HK-2 (cell line): ENCODE results near the gene ATF6B.
"Not testable (repeated sequence)": the region's sequence is repeated elsewhere in the genome, so short reads cannot be mapped to it uniquely, and the experiment has no call there.

Experiments
- DNase-seq: peaks from one replicate; pipeline ENCODE4 v3.0.0-alpha.2; 2018; ENCODE audit not compliant: unreplicated experiment

Gene ATF6B

DNA sequence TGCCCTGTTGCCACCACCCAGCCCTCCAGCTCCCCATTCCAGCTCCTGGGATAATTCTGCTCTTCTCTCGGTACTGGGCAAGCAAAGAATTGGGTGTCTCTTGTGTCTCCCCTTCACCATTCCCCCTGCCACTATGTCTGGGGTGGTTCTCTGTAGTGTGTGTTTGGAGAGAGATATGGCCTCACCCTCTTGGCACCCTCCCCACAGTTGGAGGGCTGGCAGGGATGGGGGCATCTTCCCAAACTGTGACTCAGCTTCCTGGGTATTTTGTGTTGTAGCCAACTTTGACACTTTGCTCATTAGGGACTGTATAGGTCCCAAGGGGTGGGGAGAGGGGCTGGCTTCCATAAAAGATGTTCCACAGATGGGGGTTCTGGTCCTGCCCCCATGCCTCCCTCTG, 20.6 kb downstream of the ATF6B start:
- no peak for DNase-seq

DNA sequence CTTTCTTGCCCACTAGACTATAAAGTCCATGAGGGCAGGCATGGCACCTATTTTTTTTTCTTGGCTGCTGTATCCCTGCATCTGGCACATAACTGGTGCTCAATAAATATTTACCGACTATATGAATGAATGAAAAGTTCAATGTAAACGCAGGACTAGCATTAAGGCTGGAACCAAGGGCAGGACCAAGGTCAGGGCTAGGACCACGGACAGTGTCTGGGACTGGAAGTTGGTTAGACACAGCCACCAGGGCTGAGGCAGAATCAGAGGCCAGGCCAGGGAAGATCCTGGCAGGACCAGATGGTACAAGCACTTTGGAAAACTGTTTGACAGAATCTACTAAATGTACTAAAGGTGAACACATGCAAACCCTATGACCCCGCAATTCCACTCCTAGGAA, 22.6 kb downstream of the ATF6B start:
- no peak for DNase-seq

DNA sequence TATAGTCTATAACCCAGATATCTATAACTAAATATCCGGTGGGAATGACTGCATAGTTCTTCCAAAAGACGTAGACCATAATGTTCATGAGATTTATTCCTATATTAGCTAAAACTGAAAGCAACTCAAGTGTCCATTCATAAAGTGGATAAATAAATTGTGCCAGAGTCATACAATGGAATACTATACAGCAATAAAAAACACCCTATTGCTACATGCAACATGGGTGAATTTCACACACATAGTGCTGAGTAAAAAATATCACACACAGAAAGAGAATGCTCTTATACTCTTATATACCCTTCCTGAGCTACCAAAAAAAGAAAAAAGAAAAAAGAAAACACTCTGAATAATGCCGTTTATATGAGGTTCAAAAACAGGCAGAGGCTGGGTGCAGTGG, 25.8 kb downstream of the ATF6B start:
- no peak for DNase-seq

DNA sequence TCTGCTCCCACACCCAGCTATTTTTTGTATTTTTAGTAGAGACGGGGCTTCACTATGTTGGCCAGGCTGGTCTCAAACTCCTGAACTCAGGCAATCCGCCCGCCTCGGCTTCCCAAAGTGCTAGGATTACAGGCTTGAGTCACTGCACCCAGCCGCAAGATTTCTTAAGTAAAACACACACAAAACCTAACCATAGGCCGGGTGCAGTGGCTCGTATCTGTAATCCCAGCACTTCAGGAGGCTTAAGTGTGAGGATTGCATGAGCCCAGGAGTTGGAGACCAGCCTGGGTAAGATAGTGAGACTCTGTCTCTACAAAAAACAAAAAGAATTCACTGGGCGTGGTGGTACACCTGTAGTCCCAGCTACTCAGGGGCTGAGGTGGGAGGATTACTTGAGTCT, 27.8 kb downstream of the ATF6B start:
- DNase-seq = not testable (repeated sequence)

DNA sequence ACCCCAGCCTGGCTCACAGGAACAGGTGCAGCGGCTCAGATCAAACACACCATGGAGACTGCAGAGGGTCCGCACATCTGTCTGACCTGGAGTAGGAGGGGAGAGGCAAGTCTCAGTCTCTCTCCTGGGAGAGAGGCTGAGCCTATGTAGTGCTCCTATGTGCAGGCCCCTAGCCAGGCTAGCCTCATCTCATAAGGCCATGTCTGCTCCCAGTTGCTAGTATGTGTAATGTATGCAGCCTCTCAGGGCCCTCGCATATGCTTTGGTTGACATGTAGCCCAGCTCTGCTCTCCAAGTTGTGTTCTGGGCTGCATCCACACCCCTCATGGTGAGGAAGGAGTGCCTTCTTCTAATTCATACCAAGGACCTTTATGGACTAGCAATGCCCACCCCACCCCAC, 30.7 kb downstream of the ATF6B start:
- DNase-seq = no peak

DNA sequence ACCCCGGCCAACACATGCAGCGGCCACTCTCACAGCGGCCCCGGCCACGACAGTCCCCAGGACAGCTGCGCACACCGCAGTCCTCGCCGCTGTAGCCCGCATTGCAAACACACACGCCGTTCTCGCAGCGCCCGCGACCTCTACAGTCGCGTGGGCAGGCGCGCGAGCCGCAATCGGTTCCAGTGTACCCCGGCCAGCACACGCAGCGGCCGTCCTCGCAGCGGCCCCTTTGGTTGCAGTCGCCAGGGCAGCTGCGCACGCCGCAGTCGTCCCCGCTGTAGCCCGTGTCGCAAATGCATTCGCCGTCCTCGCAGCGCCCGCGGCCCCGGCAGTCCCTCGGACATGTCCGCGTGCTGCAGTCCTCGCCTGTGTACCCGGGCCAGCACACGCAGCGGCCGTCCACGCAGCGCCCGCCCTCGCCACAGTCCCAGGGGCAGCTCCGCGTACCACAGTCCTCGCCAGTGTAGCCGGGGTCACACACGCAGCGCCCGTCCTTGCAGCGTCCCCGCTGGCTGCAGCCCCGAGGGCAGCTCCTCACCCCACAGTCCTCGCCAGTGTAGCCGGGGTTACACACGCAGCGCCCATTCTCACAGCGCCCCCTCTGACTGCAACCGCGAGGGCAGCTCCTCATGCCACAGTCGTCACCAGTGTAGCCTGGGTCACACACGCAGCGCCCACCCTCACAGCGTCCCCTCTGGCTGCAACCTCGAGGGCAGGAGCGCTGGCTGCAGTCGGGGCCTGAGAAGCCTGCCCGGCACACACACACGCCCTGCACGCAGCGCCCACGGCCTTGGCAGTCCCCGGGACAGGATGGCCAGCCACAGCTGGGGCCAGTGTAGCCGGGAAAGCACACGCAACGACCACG, 31.4 kb downstream of the ATF6B start:
- no peak for DNase-seq

DNA sequence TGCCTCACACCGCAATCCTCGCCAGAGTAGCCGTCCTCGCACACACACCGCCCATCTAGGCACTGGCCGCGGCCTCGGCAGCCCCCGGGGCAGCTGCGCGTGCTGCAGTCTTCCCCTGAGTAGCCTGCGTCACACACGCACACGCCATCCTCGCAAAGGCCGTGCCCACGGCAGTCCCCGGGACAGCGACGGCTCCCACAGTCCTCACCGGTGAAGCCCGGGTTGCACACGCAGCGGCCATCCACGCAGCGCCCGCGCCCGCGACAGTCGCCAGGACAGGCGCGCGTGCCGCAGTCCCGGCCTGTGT, 32.0 kb downstream of the ATF6B start:
- DNase-seq = no peak

DNA sequence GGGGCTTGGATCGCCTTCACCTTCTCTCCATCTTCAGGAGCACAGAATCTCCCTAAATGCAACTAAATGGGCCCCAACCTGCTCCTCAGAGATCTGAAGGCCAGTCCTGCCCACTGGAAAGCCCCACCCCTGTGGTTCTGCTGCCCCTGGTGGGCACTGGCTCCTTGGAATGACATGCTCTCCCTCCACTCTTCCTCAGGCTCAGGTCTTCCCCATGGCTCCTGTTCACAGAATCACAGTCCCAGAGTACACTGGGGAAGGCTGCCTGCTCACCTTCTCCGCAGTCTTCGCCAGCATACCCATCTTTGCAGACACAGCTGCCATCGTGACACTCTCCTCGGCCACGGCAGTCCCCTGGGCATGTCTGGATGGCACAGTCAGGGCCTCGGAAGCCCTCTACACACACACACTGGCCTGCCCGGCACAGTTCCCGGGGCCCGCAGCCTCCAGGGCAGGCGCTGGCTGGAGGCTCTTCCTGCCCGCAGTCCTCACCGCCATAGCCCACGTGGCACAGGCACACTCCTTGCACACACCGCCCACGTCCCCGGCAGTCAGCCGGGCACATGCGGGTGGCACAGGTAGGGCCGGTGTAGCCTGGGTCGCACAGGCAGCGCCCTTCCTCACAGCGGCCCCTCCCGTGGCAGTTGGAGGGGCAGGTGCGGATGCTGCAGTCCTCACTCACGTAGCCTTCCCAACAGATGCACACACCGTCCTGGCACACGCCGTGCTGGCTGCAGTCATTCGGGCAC, 32.5 kb downstream of the ATF6B start:
- DNase-seq = no peak

DNA sequence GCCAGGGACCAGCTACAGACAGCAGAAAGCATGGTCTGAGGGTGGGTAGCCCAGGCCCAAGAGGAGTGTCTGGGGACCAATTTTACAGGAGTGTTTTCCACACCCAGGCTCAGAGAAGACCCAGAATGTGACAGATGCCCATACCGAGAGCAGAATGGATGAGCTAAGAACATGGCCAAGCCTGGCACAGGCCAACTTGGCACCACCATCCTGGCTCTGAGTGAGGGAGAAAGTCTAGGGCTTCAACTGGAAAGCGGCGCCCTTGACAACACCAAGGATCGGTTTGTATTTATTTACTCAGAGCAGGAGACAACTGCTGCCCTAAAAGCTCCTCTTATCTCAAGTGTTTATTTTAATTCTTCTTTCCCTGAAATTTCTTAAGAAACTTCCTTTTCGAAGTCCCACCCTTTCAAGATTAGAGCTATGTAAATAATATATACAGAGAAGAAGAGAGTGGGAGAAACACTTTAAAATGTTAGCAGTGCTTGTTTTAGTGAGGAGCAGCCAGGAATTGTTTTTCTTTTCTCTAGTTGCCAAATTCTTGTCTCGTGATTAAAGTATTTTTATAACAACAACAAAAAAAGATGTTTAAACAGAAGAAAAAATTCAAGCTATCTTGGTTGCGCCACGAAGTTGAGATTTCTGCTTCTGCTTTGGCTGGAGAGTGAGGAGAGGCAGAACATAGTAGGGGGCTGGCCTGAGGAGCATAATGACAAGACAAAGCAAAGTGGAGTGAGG, 35.1 kb downstream of the ATF6B start:
- no peak for DNase-seq

DNA sequence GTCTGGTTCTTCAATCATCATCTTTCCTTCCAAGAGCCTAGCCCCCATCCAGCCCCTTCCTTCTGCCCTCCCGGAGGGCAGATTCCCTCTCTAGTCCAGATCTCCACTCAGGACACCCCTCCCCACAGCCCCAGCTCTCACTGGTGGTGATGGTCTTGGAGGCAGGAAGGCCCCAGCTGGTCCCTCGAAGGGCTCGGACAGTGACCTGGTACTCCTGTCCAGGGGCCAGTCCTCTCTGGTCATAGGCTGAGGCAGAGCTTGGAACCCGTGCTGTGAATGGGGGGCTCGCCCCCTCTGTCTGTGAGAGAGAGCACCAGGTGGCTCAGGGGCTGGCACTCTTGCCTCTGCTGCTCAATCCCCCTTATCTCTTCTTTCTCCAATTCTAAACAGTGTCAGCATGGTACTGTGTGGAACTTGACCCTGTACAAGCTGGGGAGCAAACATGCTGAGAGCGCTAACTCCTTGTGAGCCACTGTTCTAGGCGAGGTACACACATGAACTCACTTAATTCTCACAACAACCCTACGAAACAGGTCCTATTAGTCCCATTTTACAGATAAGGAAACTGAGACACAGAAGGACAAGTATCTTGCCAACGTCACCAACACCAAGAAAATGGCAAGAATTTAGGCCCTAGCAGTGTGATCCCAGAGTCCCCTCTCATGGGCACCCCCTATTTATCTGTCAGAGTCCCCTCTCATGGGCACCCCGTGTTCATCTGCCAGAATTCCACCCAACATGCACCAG, 38.8 kb downstream of the ATF6B start:
- DNase-seq = no peak

DNA sequence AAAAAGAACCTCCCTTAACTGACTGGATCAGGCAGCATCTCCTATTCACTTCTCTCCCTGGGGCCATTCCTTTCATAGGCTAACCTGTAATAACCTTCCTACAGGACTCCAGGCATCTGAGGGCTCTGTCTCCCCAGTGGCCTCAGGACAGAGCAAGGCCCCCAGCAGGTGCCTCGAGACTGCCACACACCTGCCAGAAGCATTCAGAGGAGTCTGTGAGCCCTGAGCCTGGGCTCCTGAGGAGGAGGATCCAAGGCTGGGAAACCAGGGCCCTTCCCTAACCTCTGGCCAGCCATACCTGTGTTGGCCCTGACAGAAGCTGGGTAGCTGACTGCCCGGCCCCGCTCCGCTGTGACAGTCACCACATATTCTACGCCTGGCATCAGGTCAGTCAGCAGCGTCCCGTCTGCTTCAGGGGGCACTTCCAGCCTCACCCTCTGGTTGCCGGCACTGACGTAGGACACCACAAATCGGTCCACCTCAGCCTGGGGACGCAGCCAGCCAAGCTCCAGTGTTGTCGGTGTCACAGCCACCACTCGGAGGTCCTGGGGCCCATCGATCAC, 39.5 kb downstream of the ATF6B start:
- DNase-seq = no peak

DNA sequence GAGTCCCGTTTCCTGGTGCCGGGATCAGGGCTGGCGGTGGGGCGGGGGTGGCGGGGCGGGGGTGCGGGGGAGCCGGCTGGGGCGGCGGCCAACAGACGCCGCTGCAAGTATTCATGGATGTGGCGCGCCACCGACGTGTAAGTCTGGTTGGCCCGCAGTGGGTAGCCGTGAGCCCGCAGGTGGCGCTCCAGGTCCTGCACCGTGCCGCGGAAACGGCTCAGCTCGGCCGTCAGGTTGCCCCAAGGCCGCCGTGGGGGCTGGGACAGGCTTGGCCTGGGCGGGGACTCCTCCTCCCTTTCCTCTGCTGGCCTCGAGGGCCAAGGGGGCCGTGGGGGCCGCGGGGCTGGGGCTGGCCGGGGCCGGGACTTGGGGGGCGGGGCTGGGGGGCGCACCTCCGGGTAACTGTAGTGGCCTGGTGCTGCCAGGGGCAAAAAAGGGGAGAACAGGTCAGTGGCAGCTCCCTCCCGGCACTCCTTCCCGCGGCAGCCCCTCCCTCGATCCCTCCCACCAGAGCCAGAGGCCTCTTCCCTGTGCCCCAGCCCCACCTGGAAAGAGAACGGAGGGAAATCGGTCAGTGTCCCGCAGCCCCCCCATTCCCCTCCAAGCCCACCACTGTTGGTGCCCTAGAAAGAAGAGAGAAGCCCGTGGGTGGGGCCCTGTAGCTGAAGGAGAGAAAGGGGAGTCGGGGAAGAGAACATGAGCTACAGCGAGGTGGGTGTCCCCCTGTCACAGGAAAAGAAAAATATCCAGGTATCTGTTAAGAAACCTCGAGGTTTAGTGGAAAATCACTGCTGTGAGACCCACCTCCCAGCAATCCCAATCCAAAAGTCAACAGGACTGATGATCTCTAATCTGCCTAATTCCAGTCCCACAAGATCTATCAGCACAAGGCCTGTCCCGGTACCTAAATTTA, 40.2 kb downstream of the ATF6B start:
- DNase-seq = peak; percentile 79

DNA sequence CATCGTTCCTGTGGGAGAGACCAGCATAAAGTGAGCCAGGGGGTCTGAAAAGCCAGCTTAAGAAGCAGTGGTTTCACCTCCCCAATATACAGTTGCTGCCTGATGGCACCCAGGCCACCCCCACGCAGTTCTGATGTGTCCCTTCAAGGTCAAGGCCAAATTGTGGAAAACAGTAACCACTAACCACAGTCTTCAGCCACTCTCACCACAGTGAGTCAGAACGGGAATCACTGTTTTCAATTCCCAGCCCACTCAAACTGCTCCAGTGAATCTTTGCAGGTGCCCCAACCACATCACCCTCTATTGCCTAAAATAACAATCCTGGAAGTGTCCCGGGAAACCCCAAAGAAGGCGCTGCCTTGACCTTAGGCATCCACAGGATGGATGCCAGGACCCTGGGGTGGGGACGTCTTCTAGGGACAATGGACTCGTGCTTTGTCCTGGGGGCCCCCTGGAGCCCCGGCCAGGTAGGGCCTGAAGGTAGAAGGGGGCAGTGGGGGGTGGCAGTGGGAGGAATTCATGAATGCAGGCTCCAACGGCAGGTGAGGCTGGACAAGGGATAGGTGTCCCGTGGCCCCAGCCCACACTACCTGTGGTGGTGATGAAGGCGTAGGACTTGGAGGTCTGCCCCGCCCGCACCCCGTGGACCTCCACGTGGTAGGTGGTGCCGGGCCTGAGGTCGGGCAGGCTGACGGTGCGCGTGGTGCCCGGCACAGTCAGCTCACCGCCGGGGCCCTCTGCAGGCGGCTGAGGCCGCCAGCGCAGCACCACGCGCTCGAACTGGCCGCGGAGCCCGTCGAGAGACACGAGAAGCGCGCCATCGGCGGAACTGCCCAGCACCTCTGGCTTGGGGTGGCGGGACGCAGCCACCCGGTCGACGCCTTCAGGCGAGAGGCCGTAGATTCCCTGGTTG, 41.1 kb downstream of the ATF6B start:
- DNase-seq = peak; percentile 61

DNA sequence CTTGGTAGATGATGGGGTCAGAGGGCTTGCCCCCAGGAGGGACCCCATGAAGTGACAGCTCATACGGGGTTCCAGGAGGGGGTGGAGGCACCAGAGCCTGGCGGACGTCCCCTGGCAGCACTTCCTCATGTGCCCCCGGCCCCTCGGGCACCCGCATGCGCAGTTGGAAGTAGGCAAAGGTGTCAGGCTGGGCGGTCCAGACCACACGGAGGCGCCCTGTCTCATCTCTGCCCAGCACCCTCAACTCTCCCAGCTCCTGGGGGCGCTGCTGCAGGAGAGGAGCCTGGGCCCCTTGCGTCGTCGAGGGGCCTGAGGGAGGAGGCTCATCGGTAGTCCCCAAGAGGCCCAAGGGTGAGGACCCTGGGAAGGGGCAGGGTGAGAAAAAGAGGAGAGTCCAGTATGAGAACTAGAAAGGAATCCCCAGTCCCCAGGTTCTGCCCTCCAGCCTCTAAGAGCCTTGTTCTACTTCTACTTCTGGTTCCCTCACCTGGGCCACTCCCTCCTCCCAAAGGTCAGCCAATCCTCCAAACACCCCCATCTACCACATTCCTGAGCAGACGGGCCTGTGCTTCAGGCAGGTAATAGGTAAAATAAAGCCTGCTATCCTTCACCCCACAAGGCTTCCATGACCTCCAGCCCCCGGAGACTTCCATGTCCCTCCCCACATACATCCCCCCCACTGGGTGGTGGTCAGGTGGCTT, 42.1 kb downstream of the ATF6B start:
- DNase-seq = no peak

DNA sequence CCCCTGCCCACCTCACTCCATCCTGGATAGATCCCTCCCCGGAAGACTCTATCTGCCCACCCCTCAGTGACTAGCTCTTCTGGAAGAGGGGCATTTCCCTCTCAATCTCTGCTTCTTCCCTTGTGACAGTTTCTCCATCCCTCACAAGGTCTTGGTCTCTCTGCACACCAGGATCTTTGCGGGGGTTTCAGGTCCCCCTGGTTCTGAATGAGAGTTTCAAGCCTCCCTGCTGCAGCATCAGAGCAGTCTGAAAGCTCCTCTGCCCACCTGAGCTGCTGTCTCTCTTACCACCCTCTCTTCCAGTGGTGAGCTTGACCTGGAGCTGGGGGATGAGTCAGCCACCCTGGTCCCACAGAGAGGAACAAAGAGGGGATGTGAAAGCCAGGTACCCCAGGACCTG, 43.3 kb downstream of the ATF6B start:
- no peak for DNase-seq

DNA sequence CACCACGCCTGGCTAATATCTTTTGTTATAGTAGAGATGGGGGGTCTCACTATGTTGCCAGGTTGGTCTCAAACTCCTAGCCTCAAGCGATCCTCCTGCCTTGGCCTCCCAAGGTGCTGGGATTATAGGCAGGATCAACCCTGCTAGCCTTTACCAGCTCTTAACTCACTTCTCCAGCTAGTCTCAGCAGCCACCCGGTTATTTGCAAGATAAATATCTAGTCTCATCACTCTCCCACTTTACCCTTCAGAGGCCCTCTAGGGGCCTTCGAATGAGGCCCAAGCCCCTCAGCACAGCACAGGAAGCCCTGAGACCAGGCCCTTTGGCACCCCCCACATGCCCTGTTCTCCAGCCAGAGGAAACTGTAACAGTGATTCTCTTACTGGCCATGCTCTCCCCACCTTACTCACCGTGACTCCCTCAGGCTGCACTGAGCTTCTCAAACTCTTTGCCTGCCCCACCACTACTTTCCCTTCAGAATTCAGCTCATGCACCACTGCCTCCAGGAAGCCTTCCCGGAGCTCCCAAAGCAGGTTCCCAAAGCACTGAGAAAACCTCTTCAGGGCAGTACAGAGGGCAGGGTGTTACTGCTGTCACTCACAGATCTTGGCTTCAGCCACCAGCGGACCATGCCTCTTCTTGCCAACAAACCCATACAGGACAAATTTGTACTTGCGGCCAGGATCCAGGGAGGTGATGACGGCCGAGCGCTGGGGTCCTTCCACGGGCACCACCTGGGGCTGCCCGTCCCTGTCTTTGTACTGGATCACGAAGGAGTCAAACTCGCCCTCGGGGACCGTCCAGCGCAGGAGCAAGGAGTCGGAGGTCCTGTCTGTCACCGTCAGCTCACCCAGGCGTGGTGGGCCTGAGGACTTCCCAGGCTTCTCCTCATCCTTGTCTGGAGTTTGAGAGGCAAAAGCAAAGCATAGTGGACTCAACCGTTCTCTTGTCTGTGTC, 44.0 kb downstream of the ATF6B start:
- no peak for DNase-seq

DNA sequence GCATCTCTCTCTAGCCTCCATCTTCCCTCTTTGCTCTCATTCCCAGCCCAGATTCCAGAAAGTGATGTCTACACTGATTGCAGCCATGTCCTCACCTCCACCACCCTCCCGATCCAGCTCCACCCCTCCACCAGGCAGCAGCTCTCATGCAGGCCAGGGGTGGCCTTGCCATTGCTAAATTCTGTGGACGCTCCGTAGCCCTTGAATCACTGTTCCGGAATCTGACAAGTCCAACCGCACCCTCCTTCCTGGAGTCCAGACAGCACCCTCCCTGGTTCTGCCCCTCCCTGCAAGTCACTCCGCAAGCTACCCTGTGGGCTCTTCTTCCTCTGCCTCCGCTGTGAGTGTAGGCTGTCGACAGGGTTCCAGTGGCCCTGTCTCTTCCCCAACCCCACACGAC, 45.1 kb downstream of the ATF6B start:
- no peak for DNase-seq

DNA sequence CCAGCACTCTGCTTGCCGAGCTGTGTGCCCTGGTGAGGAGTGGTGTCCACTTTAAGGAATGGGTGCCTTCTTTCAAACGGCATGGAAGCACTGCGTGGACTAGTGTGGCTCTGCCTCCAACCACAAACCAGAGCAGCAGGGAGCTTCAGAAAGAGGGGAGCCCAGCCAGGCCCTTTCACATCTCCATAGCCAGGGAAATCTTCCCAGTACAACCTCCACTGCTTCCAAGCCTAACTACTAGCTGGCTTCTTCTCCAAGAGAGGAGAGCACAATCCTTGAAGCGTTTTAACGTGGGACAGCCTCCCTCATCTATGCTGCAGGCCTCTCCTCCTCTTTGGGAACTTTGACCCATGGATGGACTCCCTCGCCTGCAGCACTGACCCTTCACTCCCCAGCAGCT, 45.6 kb downstream of the ATF6B start:
- no peak for DNase-seq
